Measurements from ENCODE around the gene KDR. TPM values are rescaled to one million over a fixed set of nuclear protein-coding genes. Genes with fewer than 3 reads are reported as not detected.

Gene KDR
- total RNA-seq, 2 experiments from 2014 or later: not detected

DNA sequence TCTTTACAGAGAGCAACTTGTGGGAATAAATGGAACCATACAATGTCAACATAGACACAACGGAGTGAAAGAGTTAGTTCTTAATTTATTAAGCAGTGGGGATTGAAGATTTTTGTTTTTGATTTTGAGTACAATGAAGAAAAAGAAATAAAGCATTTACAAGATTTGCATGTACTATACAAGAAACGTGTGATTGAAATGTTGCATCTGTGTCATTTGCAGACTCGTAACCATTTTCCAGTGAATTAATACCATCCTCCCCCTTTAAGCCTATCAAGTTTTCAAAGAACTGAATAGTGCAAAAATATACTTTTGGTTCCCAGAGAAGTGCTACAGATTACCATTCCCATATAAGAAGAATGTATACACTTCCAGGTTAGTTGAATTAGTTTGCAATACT, 8.6 kb upstream of the KDR start:
- no peak overlapping the region for H3K27ac Mint-ChIP-seq

GRCh38 chr4:55132775-55133174, 7.4 kb upstream of the KDR start:
- Mint-ChIP-seq H3K4me3 (no peak overlapping the region), H3K27me3 (peaks cover 16% of the 10 kb centered on the region), H3K36me3 (ENCODE audit: low read depth) (no peaks in the 10 kb centered on the region), H3K4me1 (ENCODE audit: low read depth) (no peaks in the 10 kb centered on the region), H3K27ac (no peak overlapping the region), H3K9me3 (no peaks in the 10 kb centered on the region)
- ATAC-seq: no peak
- intact Hi-C loops (cut with micrococcal nuclease): no loop called here
- TF ChIP-seq, protein P1, sequence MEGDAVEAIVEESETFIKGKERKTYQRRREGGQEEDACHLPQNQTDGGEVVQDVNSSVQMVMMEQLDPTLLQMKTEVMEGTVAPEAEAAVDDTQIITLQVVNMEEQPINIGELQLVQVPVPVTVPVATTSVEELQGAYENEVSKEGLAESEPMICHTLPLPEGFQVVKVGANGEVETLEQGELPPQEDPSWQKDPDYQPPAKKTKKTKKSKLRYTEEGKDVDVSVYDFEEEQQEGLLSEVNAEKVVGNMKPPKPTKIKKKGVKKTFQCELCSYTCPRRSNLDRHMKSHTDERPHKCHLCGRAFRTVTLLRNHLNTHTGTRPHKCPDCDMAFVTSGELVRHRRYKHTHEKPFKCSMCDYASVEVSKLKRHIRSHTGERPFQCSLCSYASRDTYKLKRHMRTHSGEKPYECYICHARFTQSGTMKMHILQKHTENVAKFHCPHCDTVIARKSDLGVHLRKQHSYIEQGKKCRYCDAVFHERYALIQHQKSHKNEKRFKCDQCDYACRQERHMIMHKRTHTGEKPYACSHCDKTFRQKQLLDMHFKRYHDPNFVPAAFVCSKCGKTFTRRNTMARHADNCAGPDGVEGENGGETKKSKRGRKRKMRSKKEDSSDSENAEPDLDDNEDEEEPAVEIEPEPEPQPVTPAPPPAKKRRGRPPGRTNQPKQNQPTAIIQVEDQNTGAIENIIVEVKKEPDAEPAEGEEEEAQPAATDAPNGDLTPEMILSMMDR (IDR thresholded peaks at IDR 0.05): no peak
- no peak for DNase-seq
- POLR2A ChIA-PET: no interaction called here
- CTCF ChIA-PET: no interaction called here

More for the DNA sequence above, 8.6 kb upstream of the KDR start:
- TF ChIP-seq, protein P1 (IDR thresholded peaks at IDR 0.05): no peak
- H3K27me3 Mint-ChIP-seq: peaks cover 13% of the 10 kb centered on the region
- DNase-seq (no peak), ATAC-seq (no peak)
- no peaks in the 10 kb centered on the region for H3K9me3 Mint-ChIP-seq
- intact Hi-C loops (cut with micrococcal nuclease): no loop called here
- CTCF ChIA-PET: no interaction called here
- no peaks in the 10 kb centered on the region for H3K36me3 Mint-ChIP-seq (ENCODE audit: low read depth)
- no peaks in the 10 kb centered on the region for H3K4me1 Mint-ChIP-seq (ENCODE audit: low read depth)
- no peak overlapping the region for H3K4me3 Mint-ChIP-seq
- POLR2A ChIA-PET: no interaction called here

DNA sequence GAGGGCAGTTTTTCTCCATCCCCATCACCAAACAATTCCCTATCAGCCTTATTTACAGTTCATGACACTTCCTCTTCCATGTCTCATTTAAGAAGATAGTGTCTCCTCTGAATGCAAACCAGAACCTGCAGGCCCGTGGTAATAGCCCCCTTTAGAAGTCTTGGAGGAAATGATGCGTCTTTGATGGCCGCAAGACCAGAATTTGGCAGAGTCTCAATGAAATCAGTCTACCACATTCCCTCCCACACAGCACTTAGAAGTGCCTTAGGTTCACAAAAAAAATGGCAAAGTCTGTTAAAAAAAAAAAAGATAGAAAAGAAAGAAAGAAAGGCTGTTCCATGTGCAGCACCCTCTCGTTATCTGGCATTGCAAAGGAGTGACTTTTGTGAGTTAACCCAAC, 2.1 kb upstream of the KDR start:
- H3K9me3 Mint-ChIP-seq: no peaks in the 10 kb centered on the region
- peaks cover 36% of the 10 kb centered on the region for H3K27me3 Mint-ChIP-seq
- intact Hi-C loops (cut with micrococcal nuclease): no loop called here
- TF ChIP-seq, protein P1 (IDR thresholded peaks at IDR 0.05): no peak
- ATAC-seq: no peak
- no peak overlapping the region for H3K4me3 Mint-ChIP-seq
- H3K27ac Mint-ChIP-seq: no peak overlapping the region
- ChIA-PET CTCF (interaction anchor here (1.3 kb wide), 1 partner anchor 57 kb away, joined by 3 read pairs; no protein-coding TSS in a partner anchor), POLR2A (no interaction called here)
- no peaks in the 10 kb centered on the region for H3K36me3 Mint-ChIP-seq (ENCODE audit: low read depth)
- H3K4me1 Mint-ChIP-seq (ENCODE audit: low read depth): no peaks in the 10 kb centered on the region
- no peak for DNase-seq

DNA sequence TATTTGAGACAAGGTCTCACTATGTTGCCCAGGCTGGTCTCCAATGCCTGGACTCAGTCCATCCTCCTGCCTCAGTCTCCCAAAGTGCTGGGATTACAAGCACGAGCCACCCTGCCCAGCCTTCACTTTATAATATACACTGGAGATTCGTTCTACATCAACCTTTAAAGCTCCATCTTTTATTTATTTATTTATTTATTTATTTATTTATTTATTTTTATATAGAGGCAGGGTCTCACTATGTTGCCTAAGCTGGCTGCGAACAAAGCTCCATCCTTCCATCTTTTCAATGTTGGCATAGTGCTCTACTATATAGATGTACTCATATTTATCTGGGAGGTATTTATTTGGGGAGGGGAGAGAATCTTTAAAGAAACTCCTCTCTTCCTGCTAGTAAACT, 1.7 kb upstream of the KDR start:
- peaks cover 36% of the 10 kb centered on the region for H3K27me3 Mint-ChIP-seq
- TF ChIP-seq, protein P1 (IDR thresholded peaks at IDR 0.05): no peak
- ATAC-seq (no peak), DNase-seq (no peak)
- no peaks in the 10 kb centered on the region for H3K36me3 Mint-ChIP-seq (ENCODE audit: low read depth)
- H3K4me1 Mint-ChIP-seq (ENCODE audit: low read depth): no peaks in the 10 kb centered on the region
- H3K9me3 Mint-ChIP-seq: no peaks in the 10 kb centered on the region
- POLR2A ChIA-PET: no interaction called here
- no peak overlapping the region for H3K27ac Mint-ChIP-seq
- CTCF ChIA-PET: interaction anchor here (1.3 kb wide), 1 partner anchor 57 kb away, joined by 3 read pairs; no protein-coding TSS in a partner anchor
- H3K4me3 Mint-ChIP-seq: no peak overlapping the region
- intact Hi-C loops (cut with micrococcal nuclease): no loop called here

- Mint-ChIP-seq H3K4me1 (ENCODE audit: low read depth) (no peaks in the 10 kb centered on the region), H3K36me3 (ENCODE audit: low read depth) (no peaks in the 10 kb centered on the region), H3K4me3 (no peak overlapping the region), H3K27ac (no peak overlapping the region), H3K9me3 (no peaks in the 10 kb centered on the region), H3K27me3 (peaks cover 38% of the 10 kb centered on the region)
- intact Hi-C loops (cut with micrococcal nuclease): no loop called here
- CTCF ChIA-PET: no interaction called here
- no peak for ATAC-seq
- DNase-seq: no peak
- POLR2A ChIA-PET: no interaction called here
- TF ChIP-seq, protein P1 (IDR thresholded peaks at IDR 0.05): no peak
Measured at GRCh38 chr4:55125763-55126541, 557 bp upstream of the KDR start.
